ENCODE measurements around the gene TMEM101. TPM values are rescaled to one million over a fixed set of nuclear protein-coding genes. Genes with fewer than 3 reads are reported as not detected.
"Not testable (repeated sequence)": the region's sequence is repeated elsewhere in the genome, so short reads cannot be mapped to it uniquely, and the experiment has no call there.

TMEM101 gene
- total RNA-seq, 1 donor from 2014 or later, result 17.7 TPM

- no peak for DNase-seq (ENCODE audit: low spot score)
- intact Hi-C loops (cut with DNase I), result no loop called here
- no peak for ATAC-seq
Measured at GRCh38 chr17:43983196-43983514, 31.6 kb downstream of the TMEM101 start.

GRCh38 chr17:43982171-43982570, 32.6 kb downstream of the TMEM101 start:
- no peak for DNase-seq (ENCODE audit: low spot score)
- ATAC-seq, result no peak
- intact Hi-C loops (cut with DNase I), result no loop called here

GRCh38 chr17:43979671-43980070, 35.1 kb downstream of the TMEM101 start:
- DNase-seq (ENCODE audit: low spot score), result no peak
- intact Hi-C loops (cut with DNase I), result no loop called here
- ATAC-seq, result no peak

- DNase-seq (ENCODE audit: low spot score) (no peak), ATAC-seq (no peak)
- intact Hi-C loops (cut with DNase I), result no loop called here
Measured at GRCh38 chr17:43979011-43979410, 35.8 kb downstream of the TMEM101 start.

GRCh38 chr17:43978078-43978477, 36.7 kb downstream of the TMEM101 start:
- DNase-seq (ENCODE audit: low spot score), result no peak
- no peak for ATAC-seq
- intact Hi-C loops (cut with DNase I), result no loop called here

GRCh38 chr17:43976963-43977837, 37.6 kb downstream of the TMEM101 start:
- no peak for ATAC-seq
- intact Hi-C loops (cut with DNase I), result no loop called here
- no peak for DNase-seq (ENCODE audit: low spot score)

GRCh38 chr17:43975898-43976297, 38.9 kb downstream of the TMEM101 start:
- intact Hi-C loops (cut with DNase I), result no loop called here
- DNase-seq (ENCODE audit: low spot score), result no peak
- ATAC-seq, result no peak

GRCh38 chr17:43974382-43975266, 40.1 kb downstream of the TMEM101 start:
- intact Hi-C loops (cut with DNase I), result no loop called here
- DNase-seq (ENCODE audit: low spot score), result no peak
- ATAC-seq, result no peak

- DNase-seq (ENCODE audit: low spot score); ATAC-seq; intact Hi-C loops (cut with DNase I): not testable (repeated sequence)
Measured at GRCh38 chr17:43972444-43973212, 42.1 kb downstream of the TMEM101 start.

- DNase-seq (ENCODE audit: low spot score); intact Hi-C loops (cut with DNase I); ATAC-seq: not testable (repeated sequence)
Measured at GRCh38 chr17:43971436-43971835, 43.3 kb downstream of the TMEM101 start.

GRCh38 chr17:43970366-43970765, 44.4 kb downstream of the TMEM101 start:
- intact Hi-C loops (cut with DNase I), result no loop called here
- ATAC-seq (no peak), DNase-seq (ENCODE audit: low spot score) (no peak)

- ATAC-seq (no peak), DNase-seq (ENCODE audit: low spot score) (no peak)
- intact Hi-C loops (cut with DNase I), result no loop called here
Measured at GRCh38 chr17:43967251-43967875, 47.4 kb downstream of the TMEM101 start.

GRCh38 chr17:43966276-43966675, 48.5 kb downstream of the TMEM101 start:
- intact Hi-C loops (cut with DNase I), result no loop called here
- no peak for ATAC-seq
- no peak for DNase-seq (ENCODE audit: low spot score)

- intact Hi-C loops (cut with DNase I), result no loop called here
- ATAC-seq (no peak), DNase-seq (ENCODE audit: low spot score) (no peak)
Measured at GRCh38 chr17:43962479-43962878, 52.3 kb downstream of the TMEM101 start.

- intact Hi-C loops (cut with DNase I), result no loop called here
- DNase-seq (ENCODE audit: low spot score) (no peak), ATAC-seq (no peak)
Measured at GRCh38 chr17:43961954-43962353, 52.8 kb downstream of the TMEM101 start.

- DNase-seq (ENCODE audit: low spot score); intact Hi-C loops (cut with DNase I); ATAC-seq: not testable (repeated sequence)
Measured at GRCh38 chr17:43961292-43961691, 53.5 kb downstream of the TMEM101 start.
